Measurements from ENCODE around the gene LAPTM4A.

Gene LAPTM4A

DNA sequence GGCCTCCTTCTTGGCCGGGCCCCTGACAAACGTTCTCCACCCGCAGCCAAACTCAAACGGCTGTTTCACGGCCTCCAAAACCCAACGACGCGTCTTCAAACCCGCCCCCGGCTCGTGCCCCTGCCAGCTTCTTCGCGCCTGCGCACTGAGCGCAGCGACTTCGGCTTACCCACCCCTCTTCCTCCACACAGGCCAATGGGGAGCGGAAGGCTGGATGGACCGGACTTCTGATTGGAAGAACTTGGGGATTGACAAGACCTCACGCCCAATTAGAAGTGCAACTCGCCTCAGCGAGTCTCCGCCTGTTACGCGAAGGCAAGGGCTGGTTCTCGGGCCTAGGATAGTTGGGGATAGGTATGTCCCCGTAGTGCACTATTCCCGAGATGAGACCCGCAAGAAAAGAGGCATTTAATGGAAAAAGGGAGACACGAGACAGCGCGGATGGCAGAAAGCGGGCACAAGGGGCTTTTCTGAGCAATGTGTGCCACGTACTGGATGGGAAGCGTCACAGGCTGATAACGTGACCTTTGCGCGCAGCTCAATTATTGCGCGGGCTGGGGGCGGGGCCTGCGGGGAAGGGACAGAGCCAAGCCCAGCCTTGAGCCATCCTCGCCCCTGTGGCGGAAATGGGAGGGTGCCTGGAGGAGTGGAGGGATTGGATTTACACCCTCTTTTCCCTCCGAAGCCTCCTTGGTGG lies at the start of gene LAPTM4A:
Gene LAPTM4A (minus strand): TSS at position 97 of the 697 bp plus-strand sequence. CDS start 108 bp downstream, outside the sequence.
- no peaks in the 10 kb centered on the region for H3K27me3 ChIP-seq (ENCODE audit: control insufficient read depth, insufficient read depth, low read length)
- peaks cover 35% of the 10 kb centered on the region for H3K79me2 ChIP-seq
- peak within 1 kb of the TSS; percentile 71 for H3K9ac ChIP-seq
- TF ChIP-seq, protein P1, sequence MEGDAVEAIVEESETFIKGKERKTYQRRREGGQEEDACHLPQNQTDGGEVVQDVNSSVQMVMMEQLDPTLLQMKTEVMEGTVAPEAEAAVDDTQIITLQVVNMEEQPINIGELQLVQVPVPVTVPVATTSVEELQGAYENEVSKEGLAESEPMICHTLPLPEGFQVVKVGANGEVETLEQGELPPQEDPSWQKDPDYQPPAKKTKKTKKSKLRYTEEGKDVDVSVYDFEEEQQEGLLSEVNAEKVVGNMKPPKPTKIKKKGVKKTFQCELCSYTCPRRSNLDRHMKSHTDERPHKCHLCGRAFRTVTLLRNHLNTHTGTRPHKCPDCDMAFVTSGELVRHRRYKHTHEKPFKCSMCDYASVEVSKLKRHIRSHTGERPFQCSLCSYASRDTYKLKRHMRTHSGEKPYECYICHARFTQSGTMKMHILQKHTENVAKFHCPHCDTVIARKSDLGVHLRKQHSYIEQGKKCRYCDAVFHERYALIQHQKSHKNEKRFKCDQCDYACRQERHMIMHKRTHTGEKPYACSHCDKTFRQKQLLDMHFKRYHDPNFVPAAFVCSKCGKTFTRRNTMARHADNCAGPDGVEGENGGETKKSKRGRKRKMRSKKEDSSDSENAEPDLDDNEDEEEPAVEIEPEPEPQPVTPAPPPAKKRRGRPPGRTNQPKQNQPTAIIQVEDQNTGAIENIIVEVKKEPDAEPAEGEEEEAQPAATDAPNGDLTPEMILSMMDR (IDR thresholded peaks at IDR 0.05): peak; percentile 18
- H3K4me1 ChIP-seq: peaks cover 19% of the 10 kb centered on the region
- peak within 1 kb of the TSS; percentile 91 for H2AFZ ChIP-seq
- peak within 1 kb of the TSS; percentile 69 for H3K4me3 ChIP-seq (ENCODE audit: low read depth, low read length)
- no peaks in the 10 kb centered on the region for H3K36me3 ChIP-seq (ENCODE audit: control insufficient read depth, insufficient read depth, low read length)
- H3K27ac ChIP-seq: peak within 1 kb of the TSS; percentile 98
- H3K4me2 ChIP-seq (ENCODE audit: low read length): peak within 1 kb of the TSS; percentile 83
- H3K9me3 ChIP-seq (ENCODE audit: control insufficient read depth, low read length): no peaks in the 10 kb centered on the region

DNA sequence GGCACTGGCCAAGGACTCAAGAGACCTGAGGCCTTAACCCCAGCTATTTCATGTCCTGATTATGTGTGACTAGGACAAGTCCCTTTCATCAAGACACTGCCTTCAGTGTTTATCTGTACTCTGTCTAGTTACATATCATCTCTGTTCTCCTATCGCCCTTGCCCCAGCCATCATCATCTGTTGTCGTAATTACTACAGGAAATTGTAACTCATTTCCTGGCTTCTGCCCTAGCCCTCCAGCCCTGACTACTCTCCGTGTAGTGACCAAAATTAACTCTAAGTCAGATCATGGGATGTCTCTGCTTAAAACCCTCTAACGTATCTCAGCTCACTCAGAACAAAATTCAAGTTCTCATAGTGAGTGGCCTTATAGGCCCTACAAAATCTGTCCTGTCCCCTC lies 49.3 kb upstream of the LAPTM4A start:
- H3K27ac ChIP-seq: no peak overlapping the region
- no peaks in the 10 kb centered on the region for H3K4me1 ChIP-seq
- H3K27me3 ChIP-seq (ENCODE audit: control insufficient read depth, insufficient read depth, low read length): no peaks in the 10 kb centered on the region
- H2AFZ ChIP-seq: no peak overlapping the region
- H3K79me2 ChIP-seq: no peaks in the 10 kb centered on the region
- TF ChIP-seq, protein P1 (IDR thresholded peaks at IDR 0.05): no peak
- no peak overlapping the region for H3K4me3 ChIP-seq (ENCODE audit: low read depth, low read length)
- no peak overlapping the region for H3K9ac ChIP-seq
- H3K4me2 ChIP-seq (ENCODE audit: low read length): no peak overlapping the region
- H3K36me3 ChIP-seq (ENCODE audit: control insufficient read depth, insufficient read depth, low read length): no peaks in the 10 kb centered on the region
- H3K9me3 ChIP-seq (ENCODE audit: control insufficient read depth, low read length): no peaks in the 10 kb centered on the region

GRCh38 chr2:20099780-20100179 lies 48.4 kb upstream of the LAPTM4A start:
- Histone ChIP-seq H3K4me2 (ENCODE audit: low read length) (no peak overlapping the region), H2AFZ (no peak overlapping the region), H3K36me3 (ENCODE audit: control insufficient read depth, insufficient read depth, low read length) (no peaks in the 10 kb centered on the region), H3K9ac (no peak overlapping the region), H3K9me3 (ENCODE audit: control insufficient read depth, low read length) (no peaks in the 10 kb centered on the region), H3K4me1 (no peaks in the 10 kb centered on the region), H3K27me3 (ENCODE audit: control insufficient read depth, insufficient read depth, low read length) (no peaks in the 10 kb centered on the region), H3K4me3 (ENCODE audit: low read depth, low read length) (no peak overlapping the region), H3K27ac (no peak overlapping the region), H3K79me2 (no peaks in the 10 kb centered on the region)
- TF ChIP-seq, protein P1 (IDR thresholded peaks at IDR 0.05): no peak

GRCh38 chr2:20097889-20098714 lies 46.7 kb upstream of the LAPTM4A start:
- TF ChIP-seq, protein P1 (IDR thresholded peaks at IDR 0.05): peak; percentile 82
- Histone ChIP-seq H3K9ac (no peak overlapping the region), H3K4me3 (ENCODE audit: low read depth, low read length) (no peak overlapping the region), H3K27ac (no peak overlapping the region), H2AFZ (no peak overlapping the region), H3K36me3 (ENCODE audit: control insufficient read depth, insufficient read depth, low read length) (no peaks in the 10 kb centered on the region), H3K79me2 (no peaks in the 10 kb centered on the region), H3K4me1 (no peaks in the 10 kb centered on the region), H3K4me2 (ENCODE audit: low read length) (no peak overlapping the region), H3K9me3 (ENCODE audit: control insufficient read depth, low read length) (no peaks in the 10 kb centered on the region), H3K27me3 (ENCODE audit: control insufficient read depth, insufficient read depth, low read length) (no peaks in the 10 kb centered on the region)

All from parathyroid adenoma (tissue), 2 donors.